GM18873 (cell line): ENCODE results near the gene NUTF2.
A peak's percentile ranks its signal among the peaks of the same experiment; 100 is the strongest.

ENCODE experiments used
- ATAC-seq: cut with Tn5 transposase; IDR thresholded peaks from one replicate; pipeline ENCODE4 v1.9.1; 2021; ENCODE audit warnings: mild to moderate bottlenecking, moderate library complexity, moderate number of reproducible peaks; ENCODE audit not compliant: unreplicated experiment, low FRiP score

The NUTF2 gene

DNA sequence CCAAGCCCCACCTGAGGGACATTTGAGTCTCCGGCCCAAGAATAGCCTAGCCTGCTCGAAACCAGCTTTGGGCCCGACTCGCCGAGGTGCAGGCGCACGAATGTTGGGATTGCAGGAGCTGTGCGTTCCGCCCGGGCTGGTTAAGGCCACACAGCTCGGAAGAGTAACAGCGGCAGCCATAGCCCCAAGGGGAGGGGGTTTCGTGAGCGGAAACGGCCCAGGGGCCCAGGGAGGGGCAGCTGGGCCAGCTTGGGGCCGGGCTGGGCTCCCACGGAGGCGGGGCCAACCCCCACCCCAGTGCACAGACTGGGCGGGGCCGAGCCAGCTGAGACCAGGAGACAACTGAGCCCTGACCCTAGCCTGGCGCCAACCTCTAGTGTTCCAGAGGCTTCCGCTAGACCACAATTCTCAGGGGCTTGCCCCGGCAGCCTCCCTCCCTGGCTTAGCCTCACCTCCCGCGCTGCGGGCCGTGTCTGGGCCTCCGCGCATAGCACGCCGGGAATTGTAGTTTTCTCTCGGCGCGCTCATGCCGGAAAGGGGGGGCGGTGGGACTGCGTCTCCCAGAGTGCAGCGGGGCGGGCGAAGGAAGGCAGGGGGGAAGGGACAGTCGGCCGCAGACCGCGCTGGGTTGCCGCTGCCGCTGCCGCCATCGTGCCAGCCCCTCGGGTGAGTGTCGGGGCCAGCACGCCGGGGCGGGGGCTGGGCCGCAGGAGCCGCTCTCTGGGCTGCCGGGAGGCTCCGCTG lies at the start of gene NUTF2:
Gene NUTF2, plus strand, starts transcription at position 614 of the 744 bp plus-strand sequence. CDS start 18,198 bp downstream, outside the sequence.
- peak; percentile 50 for ATAC-seq

DNA sequence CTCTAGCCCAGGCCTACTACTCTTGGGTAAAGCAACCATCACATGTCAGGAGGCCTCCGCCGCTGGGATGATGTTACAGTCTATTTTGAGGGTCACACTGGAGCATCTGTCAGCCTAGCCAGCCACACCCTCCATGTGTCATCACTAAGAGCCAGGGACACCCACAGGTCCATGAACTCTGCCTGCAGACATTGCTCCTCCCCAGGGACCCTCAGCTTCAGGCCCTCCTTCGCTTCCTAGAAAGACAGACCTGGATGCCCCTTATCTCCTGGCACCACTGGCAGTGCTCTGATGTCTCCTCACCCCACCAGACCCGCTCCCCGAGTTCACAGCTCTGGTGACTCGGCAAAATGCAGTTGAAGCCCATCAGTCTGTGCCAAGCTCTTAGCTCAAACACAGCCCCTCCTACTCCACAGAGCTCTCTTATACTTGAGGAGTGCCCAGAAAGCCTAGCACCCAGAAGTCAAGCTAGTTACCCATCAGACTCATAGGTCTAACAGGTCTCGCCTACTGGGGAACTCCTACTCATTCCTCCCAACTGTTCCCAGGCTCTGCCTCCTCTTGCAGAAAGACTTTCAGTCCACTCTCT lies 46.3 kb upstream of the NUTF2 start:
- ATAC-seq = no peak

DNA sequence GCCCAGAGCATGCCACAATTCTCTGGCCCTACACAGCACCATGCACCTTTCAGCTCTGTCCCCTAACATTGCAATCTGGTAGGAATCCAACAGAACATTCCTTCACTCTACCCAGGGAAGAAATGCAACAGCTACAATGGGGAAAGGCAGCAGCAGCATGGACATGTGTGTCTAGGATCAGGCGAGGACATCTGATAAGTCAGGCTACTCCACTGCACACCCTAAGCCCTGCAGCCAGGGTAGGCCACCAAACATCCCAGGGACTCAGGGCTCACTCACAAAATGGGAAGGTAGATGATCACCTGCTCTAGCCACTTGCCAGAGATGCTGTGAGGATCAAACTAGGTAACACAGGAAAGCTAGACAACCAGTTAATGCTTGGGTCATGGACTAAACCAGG lies 45.5 kb upstream of the NUTF2 start:
- no peak for ATAC-seq

DNA sequence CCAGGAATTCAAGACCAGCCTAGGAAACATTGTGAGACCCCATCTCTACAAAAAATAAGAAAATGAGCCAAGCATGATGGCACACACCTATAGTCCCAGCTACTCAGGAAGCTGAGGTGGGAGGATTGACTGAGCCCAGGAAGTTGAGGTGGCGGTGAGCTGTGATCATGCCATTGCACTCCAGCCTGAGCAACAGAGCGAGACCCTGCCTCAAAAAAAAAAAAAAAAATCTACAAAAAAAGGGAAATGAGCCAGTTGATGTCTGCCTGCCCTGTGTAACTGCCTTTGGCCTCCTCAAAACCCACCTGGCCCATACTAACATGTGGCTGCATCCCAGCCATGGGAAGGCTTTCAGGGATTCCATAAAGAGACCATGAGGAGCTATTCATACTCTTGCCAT lies 44.9 kb upstream of the NUTF2 start:
- ATAC-seq = no peak

DNA sequence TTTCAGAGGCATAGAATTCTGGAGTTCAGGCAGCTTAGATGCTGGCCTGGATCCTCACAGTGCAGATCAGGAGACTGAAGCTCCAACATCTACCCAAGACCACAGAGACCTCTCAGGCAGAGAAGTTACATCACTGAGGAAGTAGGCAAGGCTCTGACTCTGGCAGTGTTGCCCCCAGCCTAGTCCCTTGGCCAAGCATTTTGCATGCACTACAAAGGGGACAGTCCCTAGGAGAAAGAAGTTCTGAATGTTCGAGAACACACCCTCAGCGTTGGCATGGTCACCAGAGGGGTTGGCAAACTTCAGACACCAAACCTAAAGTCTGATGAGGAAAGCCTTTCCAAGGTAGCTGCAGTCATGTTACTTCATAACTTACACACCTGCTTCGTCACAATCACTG lies 42.8 kb upstream of the NUTF2 start:
- no peak for ATAC-seq

DNA sequence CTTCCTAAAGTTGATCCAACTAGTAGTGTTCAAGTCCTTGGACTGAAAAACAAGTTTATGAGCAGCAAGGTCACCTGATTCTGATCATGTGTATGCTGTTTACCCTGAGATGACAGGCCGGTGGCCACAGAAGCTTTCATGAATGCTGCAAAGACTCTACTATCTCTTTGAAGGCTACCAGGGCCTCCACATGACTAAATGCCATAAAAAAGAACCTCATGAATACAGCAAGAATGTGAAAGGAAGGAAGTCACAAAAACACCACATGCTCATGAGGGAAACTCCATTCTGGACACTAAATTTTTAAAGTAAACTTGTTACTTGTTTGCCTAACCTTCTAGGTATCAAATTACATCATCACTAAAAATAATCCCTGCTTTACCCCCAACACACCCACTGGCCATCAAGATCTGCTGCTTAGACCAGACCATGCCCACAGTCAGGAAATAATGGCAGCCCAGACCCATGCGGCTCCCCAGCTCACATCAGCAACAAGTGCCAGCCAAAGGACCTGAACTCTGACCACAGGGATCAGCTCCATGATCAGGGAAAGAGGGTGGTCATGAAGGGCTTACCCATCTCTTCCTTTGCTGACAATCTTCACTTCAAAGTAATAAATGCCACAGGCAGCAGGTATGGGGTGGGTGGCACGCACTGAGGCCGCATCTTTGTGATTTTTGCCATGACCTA lies 41.7 kb upstream of the NUTF2 start:
- ATAC-seq = no peak

DNA sequence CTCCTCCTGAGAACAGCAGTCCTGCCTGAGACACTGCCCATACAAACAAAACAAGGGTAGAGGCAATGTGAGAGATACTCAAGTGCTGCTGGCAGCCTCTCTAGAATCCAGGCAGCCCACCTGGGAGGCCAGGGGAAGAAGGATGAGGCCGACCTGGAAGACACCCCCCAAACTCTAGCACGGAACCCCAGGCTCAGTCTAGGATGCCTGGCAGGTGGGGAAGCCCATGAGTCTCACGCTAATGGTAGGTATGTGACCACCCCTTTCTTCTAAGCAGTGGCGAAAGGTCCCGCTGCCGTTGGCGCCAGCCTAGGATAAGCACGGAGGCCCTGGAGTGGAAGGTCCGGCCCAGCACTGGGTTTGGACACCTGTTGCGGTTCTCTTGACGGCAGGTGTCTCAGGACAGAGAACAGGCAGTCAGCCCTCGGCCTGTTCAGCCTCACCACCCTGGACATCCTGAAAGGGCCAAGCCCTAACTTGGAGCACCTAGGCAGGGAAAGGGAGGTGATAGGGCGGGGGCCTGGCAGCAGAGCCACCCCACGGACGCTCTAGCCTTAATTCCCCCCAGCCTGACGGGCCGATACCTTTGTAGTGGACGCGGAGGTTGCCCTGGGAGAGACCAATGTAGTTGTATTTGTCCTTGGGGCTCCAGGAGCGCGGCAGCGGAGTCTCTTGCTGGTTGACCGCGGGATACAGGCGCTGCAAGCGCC lies 40.9 kb upstream of the NUTF2 start:
- peak; percentile 2 for ATAC-seq

DNA sequence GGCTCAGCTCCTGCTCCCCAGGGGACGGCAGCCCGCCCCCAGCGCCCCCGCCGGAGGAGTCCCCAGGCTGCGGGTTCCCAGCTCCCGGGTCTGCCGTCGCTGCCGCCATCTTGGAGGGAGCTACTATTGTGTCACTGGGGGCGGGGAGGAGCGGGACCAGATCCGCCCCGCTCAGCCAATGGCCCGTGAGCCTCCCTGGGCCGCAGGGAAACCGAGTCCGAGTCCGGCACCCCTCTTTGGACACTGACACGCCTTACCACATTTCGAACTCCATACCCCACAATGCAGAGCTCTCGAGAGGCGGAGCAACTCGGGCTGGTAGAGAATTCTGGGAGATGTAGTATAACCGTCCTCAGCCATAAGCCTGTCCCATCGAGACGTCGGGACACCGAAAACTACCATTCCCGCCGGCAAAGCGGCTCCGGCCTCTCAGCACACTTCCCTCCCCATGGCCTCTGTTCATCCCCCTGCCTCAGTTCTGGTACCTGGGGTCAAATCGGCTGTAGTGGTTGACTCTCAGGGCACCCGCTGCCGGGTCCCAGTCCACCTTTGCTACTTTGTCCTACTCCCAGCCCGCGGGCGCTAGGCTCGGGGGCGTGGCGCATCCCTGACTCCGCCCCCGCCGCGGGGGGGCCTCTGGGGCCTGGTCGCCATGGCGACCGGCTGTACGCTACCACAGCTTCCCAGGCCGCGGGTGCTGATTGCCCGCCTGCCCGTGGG lies 40.1 kb upstream of the NUTF2 start, which contains the start of the genes RANBP10 and TSNAXIP1:
Gene RANBP10, minus strand, starts transcription at position 133 of the 720 bp plus-strand sequence. Its CDS starts 24 bp downstream, at position 109.
Gene TSNAXIP1, plus strand, starts transcription at position 462 of the 720 bp plus-strand sequence. CDS start 261 bp downstream, outside the sequence.
- ATAC-seq = peak; percentile 89

DNA sequence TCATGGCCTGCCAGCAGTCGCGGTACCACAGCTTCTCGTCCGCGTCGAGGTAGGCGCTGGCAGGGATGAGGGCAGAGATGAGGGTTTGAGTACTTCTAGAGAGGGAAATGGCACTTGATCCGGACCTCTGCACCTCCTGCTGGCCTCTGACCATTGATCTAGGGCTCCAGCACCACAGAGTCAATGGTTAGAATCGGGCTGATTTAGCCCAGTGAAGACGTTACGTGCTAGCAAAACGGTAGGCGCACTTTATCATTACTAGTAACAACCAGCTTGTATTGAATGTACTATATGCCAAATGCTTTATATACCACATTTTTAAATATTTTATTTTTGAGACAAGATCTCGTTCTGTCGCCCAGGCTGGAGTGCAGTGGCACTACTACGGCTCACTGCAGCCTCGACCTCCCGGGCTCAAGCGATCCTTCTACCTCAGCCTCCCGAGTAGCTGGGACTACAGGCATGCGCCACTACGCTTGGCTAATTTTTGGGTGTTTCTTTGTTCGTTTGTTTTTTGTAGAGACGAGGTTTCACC lies 39.5 kb upstream of the NUTF2 start:
- no peak for ATAC-seq

DNA sequence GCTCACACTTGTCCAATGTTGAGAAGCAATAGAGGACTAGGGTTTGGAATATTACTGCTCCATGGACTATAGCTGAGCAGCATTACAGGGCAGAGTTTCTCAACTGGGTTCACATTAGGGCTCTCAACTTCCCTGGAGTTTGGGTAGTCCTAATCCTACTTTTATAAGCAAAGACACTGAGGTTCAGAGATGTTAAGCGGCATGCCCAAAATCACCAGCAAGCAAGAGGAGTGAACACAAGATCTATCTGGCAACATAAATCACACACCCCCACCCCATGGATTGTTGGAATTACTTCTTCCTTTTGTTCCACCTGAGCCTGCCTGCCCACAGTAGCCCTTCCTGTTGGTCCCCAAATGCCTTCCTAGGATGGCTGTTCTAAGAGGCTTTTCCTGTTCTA lies 34.8 kb upstream of the NUTF2 start:
- ATAC-seq = no peak

DNA sequence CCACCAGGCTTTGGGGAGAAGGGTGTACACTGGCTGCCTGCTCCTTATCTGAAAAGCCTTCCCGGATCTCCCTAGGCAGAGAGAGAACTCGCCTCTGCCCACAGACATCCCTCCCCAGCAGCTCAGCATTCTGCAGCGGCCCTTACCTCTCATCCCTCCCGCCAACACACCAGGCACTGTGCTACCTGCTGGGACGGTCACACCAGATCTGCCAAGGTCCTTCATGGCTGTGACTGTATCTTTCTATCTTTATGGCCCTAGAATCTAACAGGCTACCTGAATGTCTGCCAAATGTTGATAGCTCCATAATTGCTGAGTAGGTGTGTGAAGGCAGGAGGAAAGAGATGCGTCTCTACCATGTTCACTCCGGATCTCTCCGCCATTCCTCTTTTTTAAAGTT lies 32.2 kb upstream of the NUTF2 start:
- no peak for ATAC-seq

DNA sequence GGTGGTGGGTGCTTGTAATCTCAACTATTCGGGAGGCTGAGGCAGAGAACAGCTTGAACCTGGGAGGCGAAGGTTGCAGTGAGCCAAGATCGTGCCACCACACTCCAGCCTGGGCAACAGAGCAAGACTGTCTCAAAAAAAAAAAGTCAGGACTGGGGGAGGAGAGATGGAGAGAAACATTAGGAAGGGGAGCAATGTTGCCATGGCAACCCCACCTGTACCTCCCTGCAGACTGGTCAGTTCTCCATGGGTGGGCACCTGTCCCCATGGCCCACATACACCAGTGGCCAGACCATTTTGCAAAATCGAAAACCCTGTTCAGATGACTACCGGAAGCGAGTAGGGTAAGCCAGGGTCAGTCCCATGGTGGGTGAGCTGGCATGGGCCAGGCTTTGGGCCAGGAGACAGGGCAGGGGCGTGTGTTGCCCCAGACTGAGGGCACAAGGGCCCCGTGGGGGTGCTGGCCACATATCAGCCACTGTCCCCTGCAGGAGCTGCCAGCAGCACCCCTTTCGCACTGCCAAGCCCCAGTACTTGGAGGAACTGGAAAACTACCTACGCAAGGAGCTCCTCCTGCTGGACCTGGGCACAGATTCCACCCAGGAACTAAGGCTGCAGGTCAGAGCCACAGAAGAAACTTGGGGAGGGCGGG lies 26.0 kb upstream of the NUTF2 start:
- no peak for ATAC-seq

DNA sequence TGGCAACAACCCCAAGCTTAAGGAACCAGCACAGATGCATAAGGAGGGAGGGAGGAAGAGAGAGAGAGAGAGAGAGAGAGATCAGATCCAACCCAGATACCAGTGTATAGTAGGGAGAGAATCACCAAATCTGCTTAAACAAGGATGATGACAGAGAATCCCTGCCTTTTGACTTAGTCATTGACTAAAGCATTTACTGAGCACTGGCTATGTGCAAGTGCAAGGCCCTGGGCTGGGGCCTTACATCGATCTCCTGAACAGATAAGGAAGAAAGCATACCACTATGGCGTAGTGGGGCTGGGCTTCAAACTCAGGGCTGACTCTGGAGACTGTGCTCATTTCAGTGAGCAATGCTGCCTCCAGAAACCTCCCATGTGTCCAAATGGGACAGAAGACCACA lies 24.2 kb upstream of the NUTF2 start:
- ATAC-seq = no peak

DNA sequence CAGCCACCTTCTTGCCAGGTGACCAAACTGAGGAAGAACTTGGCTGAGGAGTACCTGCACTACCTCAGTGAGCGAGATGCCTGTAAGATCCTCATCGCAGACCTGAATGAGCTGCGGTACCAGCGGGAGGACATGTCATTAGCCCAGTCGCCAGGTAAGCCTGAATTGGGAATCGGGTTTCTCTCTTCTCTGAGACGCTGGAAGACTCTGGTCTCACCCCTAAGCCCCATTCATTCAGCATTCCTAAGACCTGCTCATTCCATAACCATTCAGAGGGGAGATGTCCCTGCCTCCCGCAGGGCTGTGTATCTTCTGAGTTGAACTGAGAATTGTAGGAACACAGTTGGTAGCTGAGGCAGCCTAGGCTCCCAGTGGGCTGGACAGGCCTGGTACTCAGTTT lies 21.6 kb upstream of the NUTF2 start:
- ATAC-seq = no peak

DNA sequence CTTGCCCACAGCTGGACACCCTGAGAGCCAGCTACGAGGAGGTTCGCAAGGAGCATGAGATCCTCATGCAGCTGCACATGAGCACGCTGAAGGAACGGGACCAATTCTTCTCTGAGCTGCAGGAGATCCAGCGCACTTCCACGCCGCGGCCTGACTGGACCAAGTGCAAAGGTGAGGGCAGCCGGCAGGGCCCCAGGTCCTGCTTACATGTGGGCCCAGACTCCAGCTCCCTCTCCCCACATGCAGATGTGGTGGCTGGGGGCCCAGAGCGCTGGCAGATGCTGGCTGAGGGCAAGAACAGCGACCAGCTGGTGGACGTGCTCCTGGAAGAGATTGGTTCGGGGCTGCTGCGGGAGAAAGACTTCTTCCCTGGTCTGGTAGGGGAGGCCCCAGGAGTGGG lies 20.8 kb upstream of the NUTF2 start:
- no peak for ATAC-seq

DNA sequence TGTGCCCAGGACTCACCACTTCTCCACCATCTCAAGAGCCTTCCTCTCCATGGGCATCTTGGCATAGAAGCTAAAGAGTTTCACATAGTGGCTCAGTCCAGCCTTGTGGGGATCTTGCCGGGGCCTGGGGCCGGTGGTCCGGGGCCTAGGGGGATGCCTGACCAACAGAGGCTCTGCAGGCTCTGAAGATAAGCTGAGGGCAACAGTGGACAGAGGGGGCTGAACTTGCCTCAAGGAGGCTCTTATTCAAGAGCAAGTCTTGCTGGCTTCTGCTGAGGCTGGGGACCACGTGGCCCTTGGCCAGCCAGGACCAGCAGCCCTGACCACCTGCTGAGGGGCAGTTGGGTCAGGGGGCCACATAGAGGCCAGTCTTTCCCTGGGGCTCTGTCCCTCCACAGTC lies 18.1 kb upstream of the NUTF2 start:
- no peak for ATAC-seq

DNA sequence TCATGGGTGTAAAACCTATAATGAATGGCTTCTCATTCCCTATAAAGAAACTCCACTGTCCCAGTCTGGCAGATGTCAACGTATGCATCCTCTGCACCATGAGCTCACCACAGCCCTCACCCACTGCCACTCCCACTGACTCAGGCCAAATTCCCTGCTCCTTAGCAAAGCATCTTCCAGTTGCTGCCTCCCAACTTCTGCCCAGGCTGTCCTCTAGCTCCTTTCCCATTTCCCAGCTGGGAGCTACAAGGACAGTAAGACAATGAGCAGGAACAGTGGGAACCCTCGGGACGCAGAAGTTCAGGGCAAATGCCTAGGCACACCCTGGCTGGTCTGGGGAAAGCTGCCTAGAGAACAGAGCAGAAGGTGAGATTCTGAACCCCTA lies 13.7 kb upstream of the NUTF2 start:
- no peak for ATAC-seq

DNA sequence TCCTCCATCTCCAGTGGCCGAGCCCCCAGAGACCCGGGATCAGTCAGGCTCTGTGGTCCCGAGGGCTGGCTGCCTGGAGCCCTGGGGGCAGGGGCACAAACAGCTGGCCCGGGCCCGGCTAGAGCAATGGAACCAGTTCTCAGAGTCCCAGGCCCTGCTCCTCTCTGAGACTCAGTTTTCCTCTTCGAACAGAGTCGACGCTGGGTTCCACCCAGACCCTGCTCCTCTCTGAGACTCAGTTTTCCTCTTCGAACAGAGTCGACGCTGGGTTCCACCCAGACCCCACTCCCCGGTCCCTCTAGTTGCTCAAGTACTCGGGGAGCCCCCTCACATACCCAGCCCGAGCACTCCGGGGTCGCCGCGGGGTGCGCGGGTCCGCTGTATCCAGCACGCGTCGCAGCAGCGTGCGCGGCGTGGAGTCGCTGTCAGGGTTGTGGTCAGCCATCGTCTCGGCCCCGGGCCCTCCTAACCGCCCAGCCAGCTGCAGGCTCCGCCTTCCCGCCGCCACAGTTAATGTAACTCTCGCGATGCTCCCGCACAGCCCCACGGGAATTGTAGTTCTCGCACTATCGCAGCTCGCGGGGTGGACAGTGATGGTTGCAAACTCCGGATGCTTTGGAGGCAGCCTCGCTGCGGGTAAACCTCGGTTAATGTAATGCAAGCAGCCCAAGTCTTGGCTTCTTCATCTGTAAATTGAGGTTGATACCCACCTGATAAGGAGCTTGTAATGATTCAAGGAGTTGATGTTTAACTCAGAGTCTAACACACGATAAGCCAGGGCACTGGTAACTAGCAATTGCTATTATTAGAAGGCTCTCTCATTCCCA lies 13.1 kb upstream of the NUTF2 start:
- peak; percentile 93 for ATAC-seq

DNA sequence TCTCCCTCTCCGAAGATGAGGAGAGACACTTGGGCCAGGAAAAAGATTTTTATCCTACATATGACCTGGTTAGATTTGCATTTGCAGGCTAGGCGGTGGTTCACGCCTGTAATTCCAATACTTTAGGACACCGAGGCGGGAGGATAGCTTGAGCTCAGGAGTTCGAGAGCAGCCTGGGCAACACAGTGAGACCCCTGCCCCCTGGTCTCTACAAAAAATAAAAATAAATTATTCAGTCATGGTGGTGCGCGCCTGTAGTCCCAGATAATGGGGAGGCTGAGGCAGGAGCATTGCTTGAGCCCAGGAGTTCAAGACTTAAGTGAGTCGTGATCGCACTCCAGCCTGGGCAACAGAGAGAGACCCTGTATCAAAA lies 12.5 kb upstream of the NUTF2 start:
- no peak for ATAC-seq
